ENCODE results near the gene CXorf38. TPM values are rescaled to one million over a fixed set of nuclear protein-coding genes. Genes with fewer than 3 reads are reported as not detected.

Gene CXorf38
- total RNA-seq, 1 donor from 2014 or later: 16.8 TPM

Other genes with a start within 250 kb of the CXorf38 start
- gene ATP6AP2, start 66.6 kb downstream of the CXorf38 start, total RNA-seq: 66.5 and 68.7 TPM in 2 replicates
- not detected in 2 replicates for gene MPC1L, start 24.1 kb downstream of the CXorf38 start, total RNA-seq
- gene MED14, start 88.0 kb upstream of the CXorf38 start, total RNA-seq: 43.6 and 48.2 TPM in 2 replicates